GM12872 (cell line): ENCODE results near the gene ZMAT3.

Source experiments
- TF ChIP-seq, protein P1 (sequence below): IDR thresholded peaks from 3 replicates; pipeline ENCODE4 v1.5.1; 2011; ENCODE audit warnings: low read depth, mild to moderate bottlenecking, low read length, moderate library complexity; ENCODE audit not compliant: insufficient read depth

Gene ZMAT3

GRCh38 chr3:179038216-179038898 is 33.3 kb downstream of the ZMAT3 start:
- TF ChIP-seq, protein P1, sequence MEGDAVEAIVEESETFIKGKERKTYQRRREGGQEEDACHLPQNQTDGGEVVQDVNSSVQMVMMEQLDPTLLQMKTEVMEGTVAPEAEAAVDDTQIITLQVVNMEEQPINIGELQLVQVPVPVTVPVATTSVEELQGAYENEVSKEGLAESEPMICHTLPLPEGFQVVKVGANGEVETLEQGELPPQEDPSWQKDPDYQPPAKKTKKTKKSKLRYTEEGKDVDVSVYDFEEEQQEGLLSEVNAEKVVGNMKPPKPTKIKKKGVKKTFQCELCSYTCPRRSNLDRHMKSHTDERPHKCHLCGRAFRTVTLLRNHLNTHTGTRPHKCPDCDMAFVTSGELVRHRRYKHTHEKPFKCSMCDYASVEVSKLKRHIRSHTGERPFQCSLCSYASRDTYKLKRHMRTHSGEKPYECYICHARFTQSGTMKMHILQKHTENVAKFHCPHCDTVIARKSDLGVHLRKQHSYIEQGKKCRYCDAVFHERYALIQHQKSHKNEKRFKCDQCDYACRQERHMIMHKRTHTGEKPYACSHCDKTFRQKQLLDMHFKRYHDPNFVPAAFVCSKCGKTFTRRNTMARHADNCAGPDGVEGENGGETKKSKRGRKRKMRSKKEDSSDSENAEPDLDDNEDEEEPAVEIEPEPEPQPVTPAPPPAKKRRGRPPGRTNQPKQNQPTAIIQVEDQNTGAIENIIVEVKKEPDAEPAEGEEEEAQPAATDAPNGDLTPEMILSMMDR: no peak

- TF ChIP-seq, protein P1: no peak
Observed at GRCh38 chr3:179037351-179037750, 34.3 kb downstream of the ZMAT3 start.

GRCh38 chr3:179036626-179037300 is 34.8 kb downstream of the ZMAT3 start:
- TF ChIP-seq, protein P1: no peak

- TF ChIP-seq, protein P1: no peak
Observed at GRCh38 chr3:179036226-179036625, 35.4 kb downstream of the ZMAT3 start.

- TF ChIP-seq, protein P1: no peak
Observed at GRCh38 chr3:179035232-179035631, 36.4 kb downstream of the ZMAT3 start.

DNA sequence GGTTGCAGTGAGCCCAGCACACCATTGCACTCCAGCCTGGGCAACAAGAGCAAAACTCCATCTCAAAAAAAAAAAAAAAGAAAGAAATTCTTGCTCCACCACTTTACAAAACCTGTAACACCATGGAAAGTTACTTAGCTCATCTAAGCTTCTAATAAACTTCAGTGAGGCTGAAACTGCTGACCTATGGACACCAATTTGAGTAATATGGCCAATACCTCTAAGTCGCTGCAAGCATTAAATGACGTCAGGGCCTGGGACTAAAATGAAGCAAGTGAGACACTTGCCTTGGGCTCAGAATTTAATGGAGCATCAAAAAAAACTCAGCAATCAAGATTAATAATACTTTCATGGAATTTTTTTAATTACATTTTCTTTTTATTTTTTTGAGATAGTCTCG is 42.5 kb downstream of the ZMAT3 start:
- TF ChIP-seq, protein P1: no peak

- TF ChIP-seq, protein P1: no peak
Observed at GRCh38 chr3:179028408-179028807, 43.2 kb downstream of the ZMAT3 start.
